Measurements from ENCODE around the gene TTC7B. TPM values are rescaled to one million over a fixed set of nuclear protein-coding genes. Genes with fewer than 3 reads are reported as not detected.

Gene TTC7B
- total RNA-seq, 1 donor from 2014 or later, result 82.6 TPM

DNA sequence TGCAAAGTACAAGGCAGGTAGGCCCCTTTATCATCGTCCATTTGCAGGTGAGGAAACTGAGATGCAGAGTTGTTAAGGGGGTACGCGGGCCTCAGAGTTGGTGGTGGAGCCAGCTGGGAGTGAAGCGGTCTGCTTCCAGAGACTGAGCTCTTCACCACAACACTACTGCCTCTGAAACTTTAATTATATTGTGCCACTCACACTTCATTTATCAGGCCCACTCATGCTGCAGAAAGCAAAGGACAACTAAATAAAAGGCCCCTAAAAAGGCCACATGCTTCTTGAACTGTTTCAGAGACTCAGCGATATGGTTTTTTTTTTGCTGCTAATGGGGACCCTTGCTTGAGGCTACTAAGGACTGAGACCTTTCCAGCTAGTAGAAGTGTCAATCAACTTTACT lies 153.1 kb downstream of the TTC7B start:
- H3K4me3 ChIP-seq (ENCODE audit: low read depth, low read length), result no peak overlapping the region
- no peak for DNase-seq (ENCODE audit: low read depth)
- TF ChIP-seq, protein P1, sequence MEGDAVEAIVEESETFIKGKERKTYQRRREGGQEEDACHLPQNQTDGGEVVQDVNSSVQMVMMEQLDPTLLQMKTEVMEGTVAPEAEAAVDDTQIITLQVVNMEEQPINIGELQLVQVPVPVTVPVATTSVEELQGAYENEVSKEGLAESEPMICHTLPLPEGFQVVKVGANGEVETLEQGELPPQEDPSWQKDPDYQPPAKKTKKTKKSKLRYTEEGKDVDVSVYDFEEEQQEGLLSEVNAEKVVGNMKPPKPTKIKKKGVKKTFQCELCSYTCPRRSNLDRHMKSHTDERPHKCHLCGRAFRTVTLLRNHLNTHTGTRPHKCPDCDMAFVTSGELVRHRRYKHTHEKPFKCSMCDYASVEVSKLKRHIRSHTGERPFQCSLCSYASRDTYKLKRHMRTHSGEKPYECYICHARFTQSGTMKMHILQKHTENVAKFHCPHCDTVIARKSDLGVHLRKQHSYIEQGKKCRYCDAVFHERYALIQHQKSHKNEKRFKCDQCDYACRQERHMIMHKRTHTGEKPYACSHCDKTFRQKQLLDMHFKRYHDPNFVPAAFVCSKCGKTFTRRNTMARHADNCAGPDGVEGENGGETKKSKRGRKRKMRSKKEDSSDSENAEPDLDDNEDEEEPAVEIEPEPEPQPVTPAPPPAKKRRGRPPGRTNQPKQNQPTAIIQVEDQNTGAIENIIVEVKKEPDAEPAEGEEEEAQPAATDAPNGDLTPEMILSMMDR (conservative IDR thresholded peaks at IDR 0.05; ENCODE audit: low read depth, low read length), result no peak

DNA sequence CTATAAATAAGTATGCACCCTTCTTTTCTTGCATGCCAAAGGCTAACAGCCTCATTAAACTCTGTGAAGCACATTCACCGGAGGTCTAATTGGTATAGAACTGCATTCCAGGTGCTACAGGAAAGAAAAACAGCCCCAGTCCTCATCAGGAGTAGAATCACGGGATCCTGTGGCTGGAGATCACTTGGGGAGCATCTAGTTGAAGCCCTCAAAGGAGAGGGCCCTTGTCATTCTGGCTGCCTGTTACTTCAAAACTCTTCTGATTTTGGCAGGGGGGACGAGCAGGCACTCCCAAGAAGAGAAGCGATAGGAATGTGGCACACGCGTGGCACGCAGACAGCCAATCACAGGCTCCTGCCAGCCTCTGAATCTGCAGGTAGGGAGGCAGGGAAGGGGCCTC lies 154.4 kb downstream of the TTC7B start:
- TF ChIP-seq, protein P1 (conservative IDR thresholded peaks at IDR 0.05; ENCODE audit: low read depth, low read length), result no peak
- H3K4me3 ChIP-seq (ENCODE audit: low read depth, low read length), result no peak overlapping the region
- DNase-seq (ENCODE audit: low read depth), result no peak

DNA sequence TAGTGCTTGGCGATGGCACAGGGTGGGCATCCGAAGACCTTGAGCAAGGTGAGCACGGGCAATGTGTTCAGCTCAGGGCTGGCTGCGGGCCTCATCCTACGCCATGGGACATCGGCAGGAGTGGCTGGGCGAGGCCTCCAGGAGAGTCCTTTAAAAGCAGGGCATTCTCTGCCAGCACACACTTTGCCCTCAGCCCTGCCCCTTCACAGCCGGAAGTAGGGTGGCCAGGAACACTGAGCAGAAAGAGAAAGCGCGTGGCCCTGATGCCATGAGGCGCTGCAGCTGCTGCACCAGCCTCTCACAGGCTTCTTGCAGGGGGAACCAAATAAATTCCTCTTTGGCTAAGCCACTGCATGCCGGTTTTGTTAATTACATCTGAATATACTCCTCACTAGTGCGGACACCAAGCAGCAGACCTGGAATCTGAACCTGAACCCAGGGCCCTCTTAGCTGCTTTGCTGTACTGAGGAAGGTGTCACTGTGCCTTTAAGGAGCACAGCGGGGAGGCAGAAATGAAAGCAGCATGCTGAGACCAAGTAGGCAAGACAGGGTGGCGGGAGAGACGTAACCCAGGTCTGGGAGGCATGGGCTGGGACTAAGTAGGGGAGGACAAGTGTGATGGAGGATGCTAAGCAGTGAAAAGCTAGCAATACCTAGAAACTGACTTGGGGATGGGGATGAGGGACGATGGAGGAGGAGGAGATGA lies 155.2 kb downstream of the TTC7B start:
- no peak for DNase-seq (ENCODE audit: low read depth)
- H3K4me3 ChIP-seq (ENCODE audit: low read depth, low read length), result no peak overlapping the region
- TF ChIP-seq, protein P1 (conservative IDR thresholded peaks at IDR 0.05; ENCODE audit: low read depth, low read length), result no peak

DNA sequence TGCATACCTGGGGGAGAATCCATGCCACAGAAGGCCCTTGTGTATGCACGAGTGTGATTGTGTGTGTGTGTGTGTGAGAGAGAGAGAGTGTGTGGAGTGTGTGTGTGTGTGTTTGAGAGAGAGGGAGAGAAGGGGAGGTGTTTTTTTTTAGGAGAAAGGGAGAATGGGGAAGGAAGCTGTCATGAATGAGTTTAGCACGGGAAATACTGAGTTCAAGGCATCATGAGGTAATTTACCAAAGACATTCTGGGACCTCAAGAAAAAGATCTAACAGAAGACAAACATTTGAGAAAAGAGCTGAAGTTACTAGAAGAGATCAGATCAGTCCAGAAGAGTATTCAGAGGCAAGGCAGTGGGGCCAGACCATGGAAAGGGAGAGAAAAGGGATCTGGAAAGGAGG lies 157.1 kb downstream of the TTC7B start:
- DNase-seq (ENCODE audit: low read depth), result no peak
- no peak overlapping the region for H3K4me3 ChIP-seq (ENCODE audit: low read depth, low read length)
- TF ChIP-seq, protein P1 (conservative IDR thresholded peaks at IDR 0.05; ENCODE audit: low read depth, low read length), result no peak

DNA sequence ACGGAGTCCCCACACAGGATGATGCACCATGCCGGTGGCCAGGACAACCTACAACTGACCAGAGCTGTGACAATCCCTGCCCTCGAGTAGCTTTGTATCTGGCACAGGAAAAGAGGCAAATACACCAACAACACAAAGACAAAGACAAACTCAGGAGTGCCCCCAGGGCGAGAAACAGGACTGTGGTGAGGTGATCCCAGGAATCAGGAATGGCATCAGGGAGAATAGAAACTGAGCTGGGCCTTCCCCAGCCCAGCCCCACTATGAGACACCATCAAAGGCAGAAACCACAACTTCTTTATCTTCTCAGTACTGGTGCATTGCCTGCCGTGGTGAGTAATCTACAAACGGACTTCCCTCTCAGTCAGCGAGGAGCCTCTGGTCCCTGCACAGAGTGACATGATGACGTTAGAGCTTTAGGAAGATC lies 157.7 kb downstream of the TTC7B start:
- TF ChIP-seq, protein P1 (conservative IDR thresholded peaks at IDR 0.05; ENCODE audit: low read depth, low read length), result no peak
- no peak overlapping the region for H3K4me3 ChIP-seq (ENCODE audit: low read depth, low read length)
- no peak for DNase-seq (ENCODE audit: low read depth)

DNA sequence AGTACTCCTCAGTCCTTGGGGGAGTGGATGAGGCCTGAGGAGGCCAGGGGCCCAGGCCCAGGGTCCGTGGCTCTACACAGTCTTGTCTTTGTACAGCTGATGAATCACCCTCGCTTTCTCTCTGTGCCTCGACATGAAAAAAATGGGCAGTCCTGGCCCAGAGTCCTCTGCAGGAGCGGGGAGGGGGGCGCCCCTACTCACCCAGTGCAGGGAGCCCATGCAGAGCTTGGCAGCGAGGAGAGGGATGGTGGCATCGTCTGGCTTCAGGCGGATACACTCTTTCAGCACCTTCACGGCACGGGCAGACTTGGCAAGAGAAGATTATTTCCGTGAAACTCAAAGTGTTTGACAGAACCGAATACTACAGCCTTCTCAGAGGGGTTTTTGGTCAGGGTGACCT lies 159.3 kb downstream of the TTC7B start:
- H3K4me3 ChIP-seq (ENCODE audit: low read depth, low read length), result no peak overlapping the region
- DNase-seq (ENCODE audit: low read depth), result no peak
- TF ChIP-seq, protein P1 (conservative IDR thresholded peaks at IDR 0.05; ENCODE audit: low read depth, low read length), result no peak

DNA sequence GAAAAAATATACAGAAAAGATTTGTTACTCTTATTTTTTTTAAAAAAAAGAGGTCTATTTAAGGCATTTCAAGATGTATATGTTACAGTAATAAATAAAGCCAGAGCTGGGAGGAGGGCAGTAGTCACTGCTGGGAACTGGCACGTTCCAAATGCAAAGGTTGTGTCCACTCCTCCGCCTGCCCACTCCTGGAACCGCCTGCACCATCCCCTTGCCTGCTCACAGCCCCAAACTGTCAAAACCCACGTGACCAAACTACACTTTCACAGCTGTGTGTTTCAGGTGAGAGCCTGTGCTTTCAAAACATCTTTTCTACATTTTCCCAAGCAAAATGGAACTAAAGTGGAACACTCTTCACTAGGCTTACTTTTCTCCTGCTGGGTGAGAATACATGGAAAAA lies 160.4 kb downstream of the TTC7B start:
- no peak overlapping the region for H3K4me3 ChIP-seq (ENCODE audit: low read depth, low read length)
- no peak for DNase-seq (ENCODE audit: low read depth)
- TF ChIP-seq, protein P1 (conservative IDR thresholded peaks at IDR 0.05; ENCODE audit: low read depth, low read length), result no peak
